WERI-Rb-1 (cell line): ENCODE measurements around the gene ASCC2.
A peak's percentile ranks its signal among the peaks of the same experiment; 100 is the strongest.
"Not testable (repeated sequence)": the region's sequence is repeated elsewhere in the genome, so short reads cannot be mapped to it uniquely, and the experiment has no call there.

Experiments
- DNase-seq: peaks from one replicate; pipeline ENCODE4 v3.0.0-alpha.2; 2020
- H3K27ac ChIP-seq: fragments of 250-450 bp; sonication (Bioruptor Pico); 2 replicates; pipeline ENCODE4 v1.5.1; 2020; ENCODE audit warnings: mild to moderate bottlenecking, moderate library complexity
- H3K27me3 ChIP-seq: fragments of 250-450 bp; sonication (Bioruptor Pico); 2 replicates; pipeline ENCODE4 v1.5.1; 2021; ENCODE audit warnings: mild to moderate bottlenecking, low read depth, moderate library complexity; ENCODE audit not compliant: insufficient read depth, severe bottlenecking
- H3K36me3 ChIP-seq: fragments of 250-450 bp; sonication (Bioruptor Pico); 2 replicates; pipeline ENCODE4 v1.5.1; 2020; ENCODE audit warnings: mild to moderate bottlenecking, moderate library complexity
- H3K4me3 ChIP-seq: 2 replicates; pipeline ENCODE4 v1.5.1; 2011; ENCODE audit warnings: low read depth, mild to moderate bottlenecking, control low read depth, low read length
- H3K9me3 ChIP-seq: fragments of 250-450 bp; sonication (Bioruptor Pico); 2 replicates; pipeline ENCODE4 v1.5.1; 2021; ENCODE audit warnings: mild to moderate bottlenecking, moderate library complexity; ENCODE audit not compliant: severe bottlenecking
- CTCF ChIP-seq: IDR thresholded peaks from 2 replicates; pipeline ENCODE4 v1.5.1; 2011; ENCODE audit warnings: low read depth, mild to moderate bottlenecking, control low read depth, inconsistent platforms, low read length

Gene ASCC2

GRCh38 chr22:29872989-29873388 is 34.9 kb upstream of the ASCC2 start:
- H3K27ac ChIP-seq, result peak overlapping the region; percentile 80; the same call in 1 of the 2 replicates

GRCh38 chr22:29872144-29872893 is 34.2 kb upstream of the ASCC2 start:
- DNase-seq, result no peak

More at GRCh38 chr22:29872989-29873388, 34.9 kb upstream of the ASCC2 start:
- H3K9me3 ChIP-seq, result no peaks in the 10 kb centered on the region
- H3K27me3 ChIP-seq, result no peaks in the 10 kb centered on the region
- H3K36me3 ChIP-seq, result no peaks in the 10 kb centered on the region
- H3K4me3 ChIP-seq, result no peak overlapping the region
- no peak for TF ChIP-seq CTCF
- DNase-seq, result no peak

GRCh38 chr22:29871684-29872083 is 33.6 kb upstream of the ASCC2 start:
- H3K9me3 ChIP-seq, result no peaks in the 10 kb centered on the region
- H3K27ac ChIP-seq, result peak overlapping the region; percentile 80
- H3K27me3 ChIP-seq, result no peaks in the 10 kb centered on the region
- no peak for TF ChIP-seq CTCF
- no peak overlapping the region for H3K4me3 ChIP-seq
- peak; percentile 93 for DNase-seq
- H3K36me3 ChIP-seq, result no peaks in the 10 kb centered on the region

More at GRCh38 chr22:29872144-29872893, 34.2 kb upstream of the ASCC2 start:
- no peak overlapping the region for H3K4me3 ChIP-seq
- peak overlapping the region; percentile 80 for H3K27ac ChIP-seq
- no peaks in the 10 kb centered on the region for H3K27me3 ChIP-seq
- no peaks in the 10 kb centered on the region for H3K36me3 ChIP-seq
- TF ChIP-seq CTCF, result no peak
- no peaks in the 10 kb centered on the region for H3K9me3 ChIP-seq

GRCh38 chr22:29870574-29870973 is 32.5 kb upstream of the ASCC2 start:
- Histone ChIP-seq H3K27me3 (no peaks in the 10 kb centered on the region), H3K9me3 (no peaks in the 10 kb centered on the region), H3K4me3 (no peak overlapping the region), H3K27ac (peak overlapping the region; percentile 80), H3K36me3 (no peaks in the 10 kb centered on the region)
- DNase-seq, result no peak
- no peak for TF ChIP-seq CTCF

- H3K9me3 ChIP-seq, result no peaks in the 10 kb centered on the region
- H3K36me3 ChIP-seq, result no peaks in the 10 kb centered on the region
- no peak overlapping the region for H3K4me3 ChIP-seq
- no peaks in the 10 kb centered on the region for H3K27me3 ChIP-seq
- no peak overlapping the region for H3K27ac ChIP-seq
- TF ChIP-seq CTCF, result no peak
- no peak for DNase-seq
Observed at GRCh38 chr22:29867851-29868250, 29.8 kb upstream of the ASCC2 start.

- H3K27ac ChIP-seq, result no peak overlapping the region
- no peak for TF ChIP-seq CTCF
- no peak overlapping the region for H3K4me3 ChIP-seq
- DNase-seq, result no peak
- no peaks in the 10 kb centered on the region for H3K36me3 ChIP-seq
- H3K9me3 ChIP-seq, result no peaks in the 10 kb centered on the region
- H3K27me3 ChIP-seq, result no peaks in the 10 kb centered on the region
Observed at GRCh38 chr22:29867260-29867659, 29.2 kb upstream of the ASCC2 start.

GRCh38 chr22:29865572-29865971 is 27.5 kb upstream of the ASCC2 start:
- H3K4me3 ChIP-seq, DNase-seq, H3K27ac ChIP-seq, H3K9me3 ChIP-seq, H3K36me3 ChIP-seq, H3K27me3 ChIP-seq: not testable (repeated sequence)
